ENCODE results near the gene POP7.

DNA sequence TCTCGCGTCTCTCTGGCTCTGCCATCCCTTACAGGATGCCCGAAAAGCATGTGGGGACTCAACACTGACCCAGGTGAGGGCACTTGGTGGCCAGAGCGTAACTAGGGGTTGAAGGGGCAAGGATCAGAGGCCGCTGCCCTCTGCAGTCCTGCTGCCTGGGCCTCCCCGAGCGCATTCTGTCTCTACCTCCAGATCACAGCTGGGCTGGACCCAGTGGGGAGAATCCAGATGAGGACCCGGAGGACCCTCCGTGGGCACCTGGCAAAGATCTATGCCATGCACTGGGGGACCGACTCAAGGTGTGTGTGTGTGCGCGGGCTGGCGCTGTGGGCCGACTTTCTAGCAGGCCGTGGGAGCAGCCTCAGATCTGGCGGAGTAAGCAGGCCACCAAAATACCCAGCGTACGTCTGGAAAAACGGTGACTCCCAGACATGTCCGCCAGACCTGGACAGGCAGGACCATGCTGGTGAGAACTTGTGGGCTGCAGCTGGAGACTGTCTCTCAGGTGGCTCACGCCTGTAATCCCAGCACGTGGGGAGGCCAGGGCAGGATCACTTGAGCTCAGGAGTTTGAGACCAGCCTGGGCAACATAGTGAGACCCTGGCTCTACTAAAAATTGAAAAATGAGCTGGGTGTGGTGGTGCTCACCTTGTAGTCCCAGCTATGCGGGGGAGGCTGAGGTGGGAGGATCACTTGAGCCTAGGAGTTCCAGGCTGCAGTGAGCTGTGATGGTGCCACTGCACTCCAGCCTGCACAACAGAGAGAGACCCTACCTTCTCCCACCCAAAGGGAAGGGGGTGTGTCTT is 29.2 kb upstream of the POP7 start:
- TF ChIP-seq FOXM1 (IDR thresholded peaks at IDR 0.05; ENCODE audit: borderline replicate concordance) (no peak), FOXK2 (IDR thresholded peaks at IDR 0.05) (no peak), BHLHE40 (IDR thresholded peaks at IDR 0.05; ENCODE audit: borderline replicate concordance) (no peak), TARDBP (IDR thresholded peaks at IDR 0.05) (no peak), NFRKB (IDR thresholded peaks at IDR 0.05) (no peak)
